HepG2 (cell line): ENCODE results near the gene ACTR6. TPM values are rescaled to one million over a fixed set of nuclear protein-coding genes. Genes with fewer than 3 reads are reported as not detected.

Source experiments
- DR1 ChIP-seq: sonication (generic); formaldehyde crosslinking; IDR thresholded peaks from 2 replicates; pipeline ENCODE4 v1.8.0; 2021; ENCODE audit warnings: mild to moderate bottlenecking, missing genetic modification reagents, inconsistent platforms
- EP300 ChIP-seq, 3 experiments: sonication (generic) in 1 of 3; formaldehyde crosslinking in 1 of 3; IDR thresholded peaks; 2 replicates each; pipeline versions ENCODE4 v1.5.1 to v1.6.1; 2011 to 2020; ENCODE audit warnings: low read depth in 2 of 3, low read length in 2 of 3, borderline replicate concordance in 1 of 3, improper control_type of control experiment in 1 of 3, mild to moderate bottlenecking in 1 of 3, missing genetic modification reagents in 1 of 3, moderate library complexity in 1 of 3
- ETV6 ChIP-seq: sonication (generic); formaldehyde crosslinking; conservative IDR thresholded peaks from 2 replicates; pipeline ENCODE4 v1.4.0; 2020; ENCODE audit warnings: missing genetic modification reagents
- HNRNPUL1 ChIP-seq: fragments of 200-400 bp; formaldehyde crosslinking; IDR thresholded peaks from 2 replicates; pipeline ENCODE4 v1.6.1; 2017; ENCODE audit warnings: low read depth, mild to moderate bottlenecking, low read length, moderate library complexity
- IRX3 ChIP-seq: sonication (generic); formaldehyde crosslinking; IDR thresholded peaks from 2 replicates; pipeline ENCODE4 v1.8.1; 2023; ENCODE audit warnings: mild to moderate bottlenecking, low read depth, missing genetic modification reagents, borderline replicate concordance
- MXI1 ChIP-seq: IDR thresholded peaks from 3 replicates; pipeline ENCODE4 v1.6.1; 2012; ENCODE audit warnings: low read depth, low read length, inconsistent platforms, borderline replicate concordance
- PAX8 ChIP-seq: sonication (generic); formaldehyde crosslinking; IDR thresholded peaks from 2 replicates; pipeline ENCODE4 v1.8.0; 2022; ENCODE audit warnings: mild to moderate bottlenecking, missing genetic modification reagents, borderline replicate concordance
- PBX3 ChIP-seq: sonication (generic); formaldehyde crosslinking; IDR thresholded peaks from 2 replicates; pipeline ENCODE4 v1.8.1; 2023; ENCODE audit warnings: missing genetic modification reagents, inconsistent platforms, borderline replicate concordance
- PCBP2 ChIP-seq: fragments of 200-400 bp; formaldehyde crosslinking; optimal IDR thresholded peaks from 2 replicates; pipeline ENCODE3; 2018; ENCODE audit warnings: low read length, low read depth; ENCODE audit not compliant: poor library complexity, severe bottlenecking
- PRMT3 ChIP-seq: sonication (generic); formaldehyde crosslinking; IDR thresholded peaks from 2 replicates; pipeline ENCODE4 v1.8.1; 2022; ENCODE audit warnings: low read depth, mild to moderate bottlenecking, moderate library complexity, missing genetic modification reagents, borderline replicate concordance
- RFXANK ChIP-seq: IDR thresholded peaks from 2 replicates; pipeline ENCODE4 v1.6.1; 2016
- RXRA ChIP-seq: sonication (generic); formaldehyde crosslinking; IDR thresholded peaks from 2 replicates; pipeline ENCODE4 v1.5.1; 2020; ENCODE audit warnings: missing genetic modification reagents
- SATB2 ChIP-seq: sonication (generic); formaldehyde crosslinking; IDR thresholded peaks from 2 replicates; pipeline ENCODE4 v1.5.0; 2020; ENCODE audit warnings: missing genetic modification reagents
- SMAD3 ChIP-seq: sonication (generic); formaldehyde crosslinking; IDR thresholded peaks from 2 replicates; pipeline ENCODE4 v1.4.0; 2020; ENCODE audit warnings: missing genetic modification reagents
- SRSF4 ChIP-seq: fragments of 200-400 bp; formaldehyde crosslinking; IDR thresholded peaks from one replicate; pipeline ENCODE4 v1.6.1; 2018; ENCODE audit warnings: mild to moderate bottlenecking, low read depth, low read length, moderate library complexity; ENCODE audit not compliant: poor library complexity, severe bottlenecking
- ZNF143 ChIP-seq: sonication (generic); formaldehyde crosslinking; IDR thresholded peaks from 2 replicates; pipeline ENCODE4 v1.4.0; 2020; ENCODE audit warnings: missing genetic modification reagents
- ZNF276 ChIP-seq: sonication (generic); formaldehyde crosslinking; IDR thresholded peaks from 2 replicates; pipeline ENCODE4 v1.4.0; 2020; ENCODE audit warnings: mild to moderate bottlenecking, low read depth, missing genetic modification reagents
- ZNF33A ChIP-seq: sonication (generic); formaldehyde crosslinking; IDR thresholded peaks from 2 replicates; pipeline ENCODE4 v1.5.1; 2020; ENCODE audit warnings: missing genetic modification reagents, mild to moderate bottlenecking, moderate library complexity, borderline replicate concordance
- ZNF510 ChIP-seq: sonication (generic); formaldehyde crosslinking; IDR thresholded peaks from 2 replicates; pipeline ENCODE4 v1.4.0; 2020; ENCODE audit warnings: low read depth, mild to moderate bottlenecking, missing genetic modification reagents
- ZNF558 ChIP-seq: sonication (generic); formaldehyde crosslinking; IDR thresholded peaks from 2 replicates; pipeline ENCODE4 v1.9.0; 2022; ENCODE audit warnings: mild to moderate bottlenecking, missing genetic modification reagents, borderline replicate concordance
- ZNF768 ChIP-seq: sonication (generic); formaldehyde crosslinking; IDR thresholded peaks from 2 replicates; pipeline ENCODE4 v1.4.0; 2020; ENCODE audit warnings: missing genetic modification reagents
- ZNF770 ChIP-seq: sonication (generic); formaldehyde crosslinking; IDR thresholded peaks from 2 replicates; pipeline ENCODE4 v1.5.0; 2020; ENCODE audit warnings: mild to moderate bottlenecking, missing genetic modification reagents
- polyA plus RNA-seq, 8 experiments: library from polyadenylated mRNA; depleted of rRNA in 3 of 8; stranded (reverse) in 7 of 8; unstranded in 1 of 8; fragments of >200 nt; fragmentation: Illumina TruSeq in 4 of 8; extraction: Trizol in 4 of 8; gene quantifications; 2 replicates each; pipeline versions ENCODE4 v1.2.1 to v1.2.3, GENCODE V29; 2011 to 2016; ENCODE audit warnings: low read depth in 4 of 8, missing spikeins in 1 of 8, mixed read lengths in 1 of 8; ENCODE audit not compliant: insufficient read depth in 1 of 8
- total RNA-seq, 5 experiments: library from RNA; depleted of rRNA; stranded (reverse); fragments of >200 nt; fragmentation: Illumina TruSeq; extraction: Trizol; gene quantifications; 2 replicates each; pipeline ENCODE4 v1.2.3, GENCODE V29; 2016; ENCODE audit warnings: low read depth in 1 of 5
- TF ChIP-seq, protein P1 (sequence below): sonication (generic); formaldehyde crosslinking; IDR thresholded peaks from 2 replicates; pipeline ENCODE4 v1.5.1; 2020; ENCODE audit warnings: missing genetic modification reagents, mild to moderate bottlenecking, borderline replicate concordance

Gene ACTR6
- total and polyA plus RNA-seq, 2 of the 13 experiments (the other 11 are each of a cell fraction or from before 2014, with no cell fraction given), result 12.9 to 22.4 TPM

DNA sequence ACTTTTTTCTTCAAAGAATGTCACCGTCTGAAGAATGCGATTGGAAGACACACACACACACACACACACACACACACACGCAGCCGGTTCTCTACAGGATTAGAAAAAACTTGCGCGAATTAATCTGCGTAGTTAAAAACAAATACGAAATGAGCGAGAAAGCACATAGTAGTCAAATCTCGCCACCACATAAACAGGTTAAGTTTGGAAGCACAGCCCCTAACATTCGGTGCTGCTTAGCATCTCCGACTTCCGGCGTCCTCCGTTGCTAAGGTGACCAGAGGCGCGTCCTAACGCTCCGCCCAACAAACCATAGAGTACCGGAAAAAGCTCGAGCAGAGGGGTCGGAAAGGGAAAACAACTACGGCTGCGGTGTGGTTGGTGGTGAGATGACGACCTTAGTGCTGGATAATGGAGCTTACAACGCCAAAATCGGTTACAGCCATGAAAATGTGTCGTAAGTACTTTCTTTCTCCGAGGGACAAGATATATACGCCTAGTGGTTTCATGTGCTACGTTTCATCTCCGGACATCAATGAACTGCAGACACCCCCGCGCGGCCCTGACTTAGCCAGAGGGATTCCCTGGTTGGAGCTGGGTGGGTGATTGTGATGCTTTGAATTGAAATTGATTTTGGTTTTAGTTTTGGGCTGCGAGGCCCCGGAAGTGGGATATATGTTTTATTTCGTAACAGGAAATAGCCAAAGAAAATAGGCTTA, at the start of gene ACTR6 (continued):
- TF ChIP-seq PBX3 (CRISPR knock-in tag) (no peak), ZNF558 (CRISPR knock-in tag) (no peak), MXI1 (peak; percentile 97; the same call in 2 of the 3 replicates), SMAD3 (CRISPR knock-in tag) (peak; percentile 80), RFXANK (no peak), SRSF4 (no peak), HNRNPUL1 (no peak), RXRA (CRISPR knock-in tag) (no peak; the same call in 1 of the 2 replicates), PRMT3 (no peak), ZNF276 (no peak), PCBP2 (no peak), SATB2 (CRISPR knock-in tag) (no peak), ZNF770 (no peak), ZNF33A (CRISPR knock-in tag) (no peak), ETV6 (CRISPR knock-in tag) (no peak), ZNF143 (CRISPR knock-in tag) (peak; percentile 23; the same call in 1 of the 2 replicates), PAX8 (no peak), ZNF510 (CRISPR knock-in tag) (no peak), IRX3 (CRISPR knock-in tag) (no peak), DR1 (CRISPR knock-in tag) (peak; percentile 48), ZNF768 (CRISPR knock-in tag) (no peak), EP300 (IDR thresholded peaks at IDR 0.05; ENCODE audit: low read depth in 2 of 2, low read length in 2 of 2) (peak in 1 of 2 experiments; percentile 29; a peak in 1 of 4 replicates), EP300 (CRISPR knock-in tag; IDR thresholded peaks at IDR 0.05; ENCODE audit: borderline replicate concordance) (no peak)
- TF ChIP-seq, protein P1, sequence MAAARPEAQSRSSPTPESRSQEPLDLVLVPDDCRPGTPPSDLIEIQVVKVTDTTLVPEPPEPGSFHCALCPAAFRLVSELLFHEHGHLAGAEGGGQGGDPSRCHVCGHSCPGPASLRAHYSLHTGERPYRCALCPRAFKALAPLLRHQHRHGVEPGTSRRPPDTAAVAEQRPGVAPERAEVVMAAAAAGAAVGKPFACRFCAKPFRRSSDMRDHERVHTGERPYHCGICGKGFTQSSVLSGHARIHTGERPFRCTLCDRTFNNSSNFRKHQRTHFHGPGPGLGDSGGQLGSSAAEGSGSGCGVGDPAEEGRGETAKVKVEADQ (CRISPR knock-in tag), result peak; percentile 77; the same call in 1 of the 2 replicates
